MM.1S (cell line): ENCODE measurements around the gene SEMA6A.

ENCODE experiments used
- DNase-seq: peaks from one replicate; pipeline ENCODE4 v3.0.0-alpha.2; 2015
- H2AFZ ChIP-seq: fragments of 300-600 bp; sonication (generic); 2 replicates; pipeline ENCODE4 v1.6.0; 2016; ENCODE audit warnings: antibody characterized with exemption, low read length
- H3F3A ChIP-seq: fragments of 300-600 bp; sonication (generic); 2 replicates; pipeline ENCODE4 v1.6.1; 2016; ENCODE audit warnings: mild to moderate bottlenecking, antibody characterized with exemption, low read length, moderate library complexity, mixed read lengths; ENCODE audit not compliant: insufficient read depth
- H3K27ac ChIP-seq: fragments of 300-600 bp; sonication (generic); 2 replicates; pipeline ENCODE4 v1.5.1; 2016; ENCODE audit warnings: mild to moderate bottlenecking, low read length
- H3K27me3 ChIP-seq: fragments of 300-600 bp; sonication (generic); replicated peaks from 2 replicates; pipeline ENCODE4 v1.6.0; 2016; ENCODE audit warnings: low read length; ENCODE audit not compliant: insufficient read depth
- H3K36me3 ChIP-seq: fragments of 300-600 bp; sonication (generic); replicated peaks from 2 replicates; pipeline ENCODE4 v1.6.1; 2016; ENCODE audit warnings: mild to moderate bottlenecking, low read length, mixed read lengths; ENCODE audit not compliant: insufficient read depth
- H3K4me1 ChIP-seq: fragments of 300-600 bp; sonication (generic); 2 replicates; pipeline ENCODE4 v1.6.1; 2016; ENCODE audit warnings: low read length, mixed read lengths
- H3K4me2 ChIP-seq: fragments of 300-600 bp; sonication (generic); 2 replicates; pipeline ENCODE4 v1.6.0; 2016; ENCODE audit warnings: low read depth, low read length
- H3K4me3 ChIP-seq: fragments of 300-600 bp; sonication (generic); 2 replicates; pipeline ENCODE4 v1.5.1; 2016; ENCODE audit warnings: low read length, mixed read lengths
- H3K79me2 ChIP-seq: fragments of 300-600 bp; sonication (generic); 2 replicates; pipeline ENCODE4 v1.6.1; 2016; ENCODE audit warnings: mixed run types, low read length, mixed read lengths
- H3K9ac ChIP-seq: fragments of 300-600 bp; sonication (generic); 2 replicates; pipeline ENCODE4 v1.6.1; 2016; ENCODE audit warnings: low read length, mixed read lengths
- H3K9me2 ChIP-seq: fragments of 300-600 bp; sonication (generic); replicated peaks from 2 replicates; pipeline ENCODE4 v1.6.1; 2016; ENCODE audit warnings: mild to moderate bottlenecking, low read length, mixed read lengths; ENCODE audit not compliant: insufficient read depth
- H3K9me3 ChIP-seq: fragments of 300-600 bp; sonication (generic); replicated peaks from 2 replicates; pipeline ENCODE4 v1.6.1; 2016; ENCODE audit warnings: mild to moderate bottlenecking, low read length, mixed read lengths; ENCODE audit not compliant: insufficient read depth
- H4K20me1 ChIP-seq: fragments of 300-600 bp; sonication (generic); 2 replicates; pipeline ENCODE4 v1.6.1; 2016; ENCODE audit warnings: mild to moderate bottlenecking, low read length, moderate library complexity, mixed read lengths; ENCODE audit not compliant: insufficient read depth
- EZH2 ChIP-seq: fragments of 300-600 bp; sonication (generic); optimal IDR thresholded peaks from 2 replicates; pipeline ENCODE3; 2017; ENCODE audit warnings: low read depth, mild to moderate bottlenecking, antibody characterized with exemption, low read length, mixed read lengths
- EZH2phosphoT487 ChIP-seq: fragments of 300-600 bp; sonication (generic); IDR thresholded peaks from 2 replicates; pipeline ENCODE4 v1.6.1; 2018; ENCODE audit warnings: antibody characterized with exemption, low read length
- TF ChIP-seq, protein P1 (sequence below): fragments of 300-600 bp; sonication (generic); IDR thresholded peaks from 2 replicates; pipeline ENCODE4 v1.5.1; 2016; ENCODE audit warnings: antibody characterized with exemption, low read length, mixed read lengths

The SEMA6A gene

DNA sequence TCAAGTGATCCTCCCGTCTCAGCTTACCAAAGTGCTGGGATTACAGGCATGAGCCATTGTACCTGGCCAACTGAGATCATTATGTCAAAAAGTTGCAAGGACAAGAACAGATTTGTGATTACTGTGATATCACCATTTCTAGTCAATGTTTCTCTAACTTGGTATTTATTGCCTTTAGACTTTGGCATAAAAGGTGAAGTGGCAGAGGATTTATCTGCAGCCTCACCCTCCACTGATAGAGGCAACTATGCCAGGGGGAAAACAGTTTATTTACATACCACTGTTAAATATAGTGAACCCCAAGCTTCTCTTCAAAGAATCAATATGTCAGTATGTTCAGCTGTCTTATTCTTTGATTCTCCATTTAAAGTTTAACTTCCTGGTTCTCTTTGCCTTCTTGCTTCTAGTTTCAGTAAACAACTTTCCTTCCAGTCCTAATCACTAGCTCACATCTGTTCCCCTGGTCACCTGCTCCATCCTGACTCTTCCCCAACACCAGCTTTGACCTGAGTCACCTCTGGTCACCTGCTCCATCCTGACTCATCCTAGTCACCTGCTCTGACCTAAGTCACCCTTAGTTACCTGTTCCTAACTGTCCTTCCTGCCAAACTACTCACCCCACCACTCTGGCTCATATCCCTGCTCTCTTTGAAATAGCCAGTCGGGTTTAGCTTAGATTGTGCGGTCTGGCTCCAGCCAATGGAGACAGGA lies 29.9 kb downstream of the SEMA6A start:
- Histone ChIP-seq H3K27ac (no peak overlapping the region), H3K4me3 (no peak overlapping the region), H3K4me1 (no peaks in the 10 kb centered on the region), H3F3A (no peaks in the 10 kb centered on the region), H2AFZ (no peak overlapping the region), H3K9ac (no peak overlapping the region), H3K9me3 (no peaks in the 10 kb centered on the region), H3K4me2 (no peak overlapping the region), H3K79me2 (no peaks in the 10 kb centered on the region), H3K27me3 (no peaks in the 10 kb centered on the region), H3K36me3 (no peaks in the 10 kb centered on the region), H4K20me1 (no peaks in the 10 kb centered on the region), H3K9me2 (no peaks in the 10 kb centered on the region)
- DNase-seq: no peak
- TF ChIP-seq EZH2 (no peak), EZH2phosphoT487 (no peak)
- TF ChIP-seq, protein P1, sequence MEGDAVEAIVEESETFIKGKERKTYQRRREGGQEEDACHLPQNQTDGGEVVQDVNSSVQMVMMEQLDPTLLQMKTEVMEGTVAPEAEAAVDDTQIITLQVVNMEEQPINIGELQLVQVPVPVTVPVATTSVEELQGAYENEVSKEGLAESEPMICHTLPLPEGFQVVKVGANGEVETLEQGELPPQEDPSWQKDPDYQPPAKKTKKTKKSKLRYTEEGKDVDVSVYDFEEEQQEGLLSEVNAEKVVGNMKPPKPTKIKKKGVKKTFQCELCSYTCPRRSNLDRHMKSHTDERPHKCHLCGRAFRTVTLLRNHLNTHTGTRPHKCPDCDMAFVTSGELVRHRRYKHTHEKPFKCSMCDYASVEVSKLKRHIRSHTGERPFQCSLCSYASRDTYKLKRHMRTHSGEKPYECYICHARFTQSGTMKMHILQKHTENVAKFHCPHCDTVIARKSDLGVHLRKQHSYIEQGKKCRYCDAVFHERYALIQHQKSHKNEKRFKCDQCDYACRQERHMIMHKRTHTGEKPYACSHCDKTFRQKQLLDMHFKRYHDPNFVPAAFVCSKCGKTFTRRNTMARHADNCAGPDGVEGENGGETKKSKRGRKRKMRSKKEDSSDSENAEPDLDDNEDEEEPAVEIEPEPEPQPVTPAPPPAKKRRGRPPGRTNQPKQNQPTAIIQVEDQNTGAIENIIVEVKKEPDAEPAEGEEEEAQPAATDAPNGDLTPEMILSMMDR: no peak

- no peak overlapping the region for H3K4me2 ChIP-seq
Measured at GRCh38 chr5:116543501-116543900, 31.1 kb downstream of the SEMA6A start.

DNA sequence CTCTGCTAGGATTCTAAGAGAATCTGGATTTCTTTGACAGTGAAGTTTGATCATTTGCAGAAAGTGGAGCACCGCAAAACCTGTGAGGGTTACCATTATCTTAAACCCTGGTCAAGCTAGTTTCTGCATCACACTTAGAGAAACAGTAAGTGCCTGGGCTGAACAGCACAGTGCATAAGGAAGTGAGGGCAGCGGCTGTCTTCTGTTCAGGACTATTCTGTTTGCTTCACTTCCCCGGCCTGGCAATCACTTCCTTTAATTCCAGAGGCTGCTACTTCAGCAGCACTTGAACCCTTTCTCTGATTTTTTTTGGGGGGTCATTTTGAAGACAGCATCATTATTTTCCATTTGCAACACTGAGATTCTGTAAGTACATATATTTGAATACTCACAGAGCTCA lies 32.0 kb downstream of the SEMA6A start:
- no peaks in the 10 kb centered on the region for H3K9me3 ChIP-seq
- H3K36me3 ChIP-seq: no peaks in the 10 kb centered on the region
- H3K4me1 ChIP-seq: no peaks in the 10 kb centered on the region
- H4K20me1 ChIP-seq: no peaks in the 10 kb centered on the region
- H3F3A ChIP-seq: no peaks in the 10 kb centered on the region
- H3K9ac ChIP-seq: no peak overlapping the region
- no peak overlapping the region for H3K4me3 ChIP-seq
- no peak overlapping the region for H3K4me2 ChIP-seq
- TF ChIP-seq EZH2 (no peak), EZH2phosphoT487 (no peak)
- TF ChIP-seq, protein P1: no peak
- H3K27ac ChIP-seq: no peak overlapping the region
- H3K27me3 ChIP-seq: no peaks in the 10 kb centered on the region
- H3K9me2 ChIP-seq: no peaks in the 10 kb centered on the region
- H3K79me2 ChIP-seq: no peaks in the 10 kb centered on the region
- H2AFZ ChIP-seq: no peak overlapping the region
- DNase-seq: no peak

More at GRCh38 chr5:116543501-116543900, 31.1 kb downstream of the SEMA6A start:
- Histone ChIP-seq H3K9ac (no peak overlapping the region), H3K36me3 (no peaks in the 10 kb centered on the region), H3K4me1 (no peaks in the 10 kb centered on the region), H3K27me3 (no peaks in the 10 kb centered on the region), H3K9me3 (no peaks in the 10 kb centered on the region), H3K9me2 (no peaks in the 10 kb centered on the region), H3K27ac (no peak overlapping the region), H3F3A (no peaks in the 10 kb centered on the region), H4K20me1 (no peaks in the 10 kb centered on the region), H3K79me2 (no peaks in the 10 kb centered on the region), H2AFZ (no peak overlapping the region), H3K4me3 (no peak overlapping the region)
- TF ChIP-seq EZH2phosphoT487 (no peak), EZH2 (no peak)
- TF ChIP-seq, protein P1: no peak
- DNase-seq: no peak
